GM21390 (cell line): Measurements from ENCODE around the gene ECPAS.
A peak's percentile ranks its signal among the peaks of the same experiment; 100 is the strongest.
"Not testable (repeated sequence)": the region's sequence is repeated elsewhere in the genome, so short reads cannot be mapped to it uniquely, and the experiment has no call there.

Experiments used
- ATAC-seq: cut with Tn5 transposase; IDR thresholded peaks from one replicate; pipeline ENCODE4 v1.9.1; 2021; ENCODE audit not compliant: unreplicated experiment

The ECPAS gene, protein sequence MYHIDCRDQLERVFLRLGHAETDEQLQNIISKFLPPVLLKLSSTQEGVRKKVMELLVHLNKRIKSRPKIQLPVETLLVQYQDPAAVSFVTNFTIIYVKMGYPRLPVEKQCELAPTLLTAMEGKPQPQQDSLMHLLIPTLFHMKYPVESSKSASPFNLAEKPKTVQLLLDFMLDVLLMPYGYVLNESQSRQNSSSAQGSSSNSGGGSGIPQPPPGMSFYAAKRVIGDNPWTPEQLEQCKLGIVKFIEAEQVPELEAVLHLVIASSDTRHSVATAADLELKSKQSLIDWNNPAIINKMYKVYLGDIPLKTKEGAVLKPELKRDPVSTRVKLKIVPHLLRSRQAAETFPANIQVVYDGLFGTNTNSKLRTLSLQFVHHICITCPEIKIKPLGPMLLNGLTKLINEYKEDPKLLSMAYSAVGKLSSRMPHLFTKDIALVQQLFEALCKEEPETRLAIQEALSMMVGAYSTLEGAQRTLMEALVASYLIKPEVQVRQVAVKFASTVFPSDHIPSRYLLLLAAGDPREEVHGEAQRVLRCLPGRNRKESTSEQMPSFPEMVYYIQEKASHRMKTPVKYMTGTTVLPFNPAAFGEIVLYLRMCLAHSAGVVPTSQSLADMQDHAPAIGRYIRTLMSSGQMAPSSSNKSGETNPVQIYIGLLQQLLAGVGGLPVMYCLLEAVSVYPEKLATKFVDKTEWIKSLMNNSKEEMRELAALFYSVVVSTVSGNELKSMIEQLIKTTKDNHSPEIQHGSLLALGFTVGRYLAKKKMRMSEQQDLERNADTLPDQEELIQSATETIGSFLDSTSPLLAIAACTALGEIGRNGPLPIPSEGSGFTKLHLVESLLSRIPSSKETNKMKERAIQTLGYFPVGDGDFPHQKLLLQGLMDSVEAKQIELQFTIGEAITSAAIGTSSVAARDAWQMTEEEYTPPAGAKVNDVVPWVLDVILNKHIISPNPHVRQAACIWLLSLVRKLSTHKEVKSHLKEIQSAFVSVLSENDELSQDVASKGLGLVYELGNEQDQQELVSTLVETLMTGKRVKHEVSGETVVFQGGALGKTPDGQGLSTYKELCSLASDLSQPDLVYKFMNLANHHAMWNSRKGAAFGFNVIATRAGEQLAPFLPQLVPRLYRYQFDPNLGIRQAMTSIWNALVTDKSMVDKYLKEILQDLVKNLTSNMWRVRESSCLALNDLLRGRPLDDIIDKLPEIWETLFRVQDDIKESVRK (N-terminal part only)

DNA sequence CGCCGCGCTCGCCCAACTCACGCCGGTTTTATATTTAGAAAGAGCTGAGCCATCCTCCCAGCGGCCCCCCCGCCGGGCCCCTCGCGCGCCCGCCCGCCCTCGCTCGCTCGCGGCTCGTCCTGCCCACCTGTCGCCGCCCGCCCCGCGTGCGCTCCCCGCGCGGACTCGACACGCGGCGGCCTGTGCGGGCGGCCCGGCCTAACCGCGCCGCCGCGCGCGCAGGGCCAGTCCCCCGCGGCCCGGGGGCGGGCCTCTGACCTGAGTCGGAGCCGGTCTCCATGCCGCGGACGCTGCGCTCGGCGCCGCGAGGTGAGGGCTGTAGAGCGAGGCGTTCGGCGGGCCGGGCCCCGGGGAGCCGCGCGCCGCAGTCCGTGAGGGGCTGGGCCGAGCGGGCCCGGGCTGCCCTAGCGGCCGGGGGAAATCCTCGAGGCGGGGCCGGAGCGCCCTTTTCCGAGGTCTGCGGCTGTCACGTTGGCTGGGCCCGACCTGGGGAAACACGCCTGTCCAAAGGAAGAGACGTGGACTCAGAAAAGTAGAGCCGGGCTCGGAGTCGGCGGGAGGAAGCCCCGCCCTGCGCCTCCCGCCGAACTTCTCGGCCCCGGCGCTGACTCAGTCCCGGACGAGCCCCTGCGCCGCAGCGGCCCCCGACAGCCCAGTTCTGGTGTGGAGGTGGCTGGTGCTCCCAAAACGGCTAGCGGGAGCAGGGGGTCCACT, at the start of gene ECPAS:
ECPAS (minus strand) TSS at position 526 of the 714 bp plus-strand sequence. CDS start 11,465 bp downstream, outside the sequence.
- peak; percentile 58 for ATAC-seq

DNA sequence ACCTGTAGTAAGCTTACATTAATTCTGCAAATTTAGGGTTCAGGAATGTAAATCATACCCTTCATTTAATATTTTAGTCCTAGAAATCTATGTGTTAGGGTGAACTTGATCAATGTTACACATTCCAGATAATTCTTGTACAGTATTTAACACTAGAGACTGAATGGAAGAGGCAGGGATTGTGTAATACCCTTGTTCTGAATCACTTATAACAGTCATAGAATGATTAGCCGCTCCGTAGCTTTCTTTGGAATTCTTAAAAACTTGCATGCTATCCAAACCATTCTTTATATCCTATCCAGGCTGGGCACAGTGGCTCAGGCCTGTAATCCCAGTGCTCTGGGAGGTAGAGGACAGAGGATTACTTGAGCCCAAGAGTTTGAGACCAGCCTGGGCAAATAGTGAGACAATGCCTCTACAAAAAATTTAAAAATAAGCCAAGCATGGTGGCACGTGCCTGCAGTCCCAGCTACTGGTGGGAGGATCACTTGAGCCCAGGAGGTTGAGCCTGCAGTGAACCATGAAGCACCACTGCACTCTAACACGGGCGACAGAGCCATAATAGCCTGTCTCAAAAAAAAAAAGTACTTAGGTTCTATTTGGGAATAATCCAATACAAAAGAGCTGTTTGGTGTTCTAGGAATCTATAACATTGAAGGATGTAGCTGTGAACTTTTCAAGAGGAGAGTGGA, 49.1 kb upstream of the ECPAS start:
- ATAC-seq, result no peak

- ATAC-seq, result no peak
These were observed 47.5 kb upstream of the ECPAS start for GRCh38 chr9:111531716-111532115.

DNA sequence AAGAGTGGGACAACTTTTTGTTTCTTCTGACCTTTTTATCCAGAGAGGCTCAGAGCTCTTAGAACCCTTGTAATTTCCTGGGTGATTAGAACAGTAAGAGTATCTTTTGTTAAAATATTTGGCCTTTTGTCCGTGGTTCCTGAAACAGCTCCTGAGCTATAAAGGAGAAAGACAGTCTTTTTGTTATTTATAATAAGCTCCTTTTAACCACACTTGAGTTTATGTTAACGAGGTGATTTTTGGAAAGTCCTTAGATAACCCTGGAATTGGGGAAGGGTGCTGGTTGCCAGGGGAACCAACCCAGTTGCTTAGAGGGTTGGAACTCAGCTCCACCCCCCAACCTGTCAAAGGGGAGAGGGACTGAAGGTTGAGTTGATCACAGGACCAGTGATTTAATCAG, 45.6 kb upstream of the ECPAS start:
- no peak for ATAC-seq

- no peak for ATAC-seq
These were observed 43.2 kb upstream of the ECPAS start for GRCh38 chr9:111527347-111527746.

DNA sequence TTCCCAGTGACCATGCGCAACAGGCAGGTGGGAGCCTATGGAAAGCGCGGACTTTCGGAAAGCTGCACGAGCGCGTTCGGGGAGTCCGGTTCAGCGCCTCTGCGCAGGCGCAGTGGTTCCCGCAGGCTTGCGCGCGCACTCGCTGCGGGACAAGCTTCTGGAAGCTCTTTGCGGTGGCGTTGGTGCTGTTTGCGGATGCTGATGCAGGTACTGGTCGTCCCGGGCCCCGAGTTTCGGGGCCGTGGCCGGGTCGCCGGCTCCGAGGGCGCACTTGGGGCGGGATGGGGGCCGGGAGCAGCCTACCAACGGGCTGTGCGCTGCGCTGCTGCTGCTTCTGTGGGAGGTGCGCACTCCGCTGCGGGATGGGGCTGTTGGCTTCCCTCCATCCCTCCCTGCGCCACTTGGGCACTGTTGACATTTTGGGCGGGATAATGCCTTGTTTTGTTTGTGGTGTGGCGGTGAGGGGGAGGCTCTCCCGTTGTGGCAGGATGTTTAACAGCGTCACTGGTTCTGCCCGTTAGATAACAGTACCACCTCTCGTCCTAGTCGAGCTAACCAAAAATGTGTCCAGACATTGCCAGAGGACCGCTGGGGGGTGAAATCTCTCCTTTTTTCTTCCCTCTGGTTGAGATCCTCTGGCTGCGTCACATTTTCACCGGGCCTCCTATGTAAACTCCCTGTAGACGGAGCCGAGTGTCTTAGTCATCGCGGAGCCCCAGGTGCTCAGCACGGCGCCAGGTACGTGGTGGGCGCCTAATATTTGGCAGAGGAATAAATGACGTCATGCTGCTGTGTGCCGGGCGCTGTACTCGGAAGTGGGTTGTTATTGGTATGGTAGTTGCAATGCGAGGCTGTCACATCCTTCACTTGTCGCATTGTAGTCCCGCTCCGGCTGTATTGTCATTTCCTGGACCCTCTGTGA, 41.1 kb upstream of the ECPAS start, which contains the start of gene ZNF483:
ZNF483 (plus strand) TSS at position 124 of the 922 bp plus-strand sequence. CDS start 2,217 bp downstream, outside the sequence.
- ATAC-seq, result peak; percentile 63

GRCh38 chr9:111524731-111525055, 40.5 kb upstream of the ECPAS start:
- ATAC-seq, result no peak

DNA sequence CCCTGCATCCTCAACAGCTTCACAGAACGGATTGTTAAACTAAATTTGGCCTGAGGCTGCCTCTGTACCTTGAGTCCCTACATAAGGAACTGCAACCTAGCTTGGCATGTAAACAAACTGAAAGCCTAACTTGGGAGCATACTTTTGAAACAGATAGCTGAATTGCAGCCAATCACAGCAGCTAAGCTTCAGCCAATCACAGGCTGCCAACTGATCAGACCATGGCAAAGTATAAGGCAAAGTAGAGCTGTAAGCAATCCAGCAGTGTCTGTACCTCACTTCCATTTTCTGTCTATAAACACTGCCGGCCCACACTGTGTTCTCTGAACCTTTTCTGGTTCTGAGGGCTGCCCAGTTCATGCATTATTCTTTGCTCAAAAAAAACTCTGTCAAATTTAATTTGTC, 31.9 kb upstream of the ECPAS start:
- ATAC-seq, result peak; percentile 65

GRCh38 chr9:111514967-111515366, 30.8 kb upstream of the ECPAS start:
- no peak for ATAC-seq

DNA sequence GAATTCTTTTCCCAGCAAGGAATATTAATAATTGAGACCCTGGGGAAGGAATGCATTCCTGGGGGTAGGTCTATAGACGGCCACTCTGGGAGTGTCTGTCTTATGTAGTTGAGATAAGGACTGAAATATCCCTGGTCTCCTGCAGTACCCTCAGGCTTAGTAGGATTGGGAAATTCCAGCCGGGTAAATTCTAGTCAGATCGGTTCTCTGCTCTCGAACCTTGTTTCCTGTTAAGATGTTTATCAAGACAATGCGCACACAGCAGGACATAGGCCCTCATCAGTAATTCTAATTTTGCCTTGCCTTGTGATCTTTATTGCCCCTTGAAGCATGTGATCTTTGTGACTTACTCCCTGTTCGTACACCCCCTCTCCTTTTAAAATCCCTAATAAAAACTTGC, 27.4 kb upstream of the ECPAS start:
- not testable (repeated sequence) for ATAC-seq

DNA sequence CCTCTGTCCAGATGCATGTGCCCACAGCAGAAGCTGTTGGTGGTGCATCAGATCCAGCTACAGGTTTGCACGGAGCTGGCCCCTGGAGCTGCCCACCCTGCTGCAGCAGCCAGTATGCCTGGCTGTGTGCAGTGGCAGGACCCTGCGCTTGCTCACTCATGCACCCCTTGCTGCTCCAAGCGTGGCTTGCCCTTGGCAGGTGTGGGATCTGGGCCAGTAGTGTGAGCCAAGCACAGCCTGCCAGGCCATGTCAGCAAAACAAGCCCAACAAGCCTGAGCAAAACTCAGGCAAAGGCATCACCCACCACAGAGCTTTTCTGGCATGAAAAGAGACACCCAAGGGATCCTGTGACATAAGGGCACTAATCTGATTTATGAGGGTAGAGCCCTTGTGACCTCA, 18.3 kb upstream of the ECPAS start:
- no peak for ATAC-seq

DNA sequence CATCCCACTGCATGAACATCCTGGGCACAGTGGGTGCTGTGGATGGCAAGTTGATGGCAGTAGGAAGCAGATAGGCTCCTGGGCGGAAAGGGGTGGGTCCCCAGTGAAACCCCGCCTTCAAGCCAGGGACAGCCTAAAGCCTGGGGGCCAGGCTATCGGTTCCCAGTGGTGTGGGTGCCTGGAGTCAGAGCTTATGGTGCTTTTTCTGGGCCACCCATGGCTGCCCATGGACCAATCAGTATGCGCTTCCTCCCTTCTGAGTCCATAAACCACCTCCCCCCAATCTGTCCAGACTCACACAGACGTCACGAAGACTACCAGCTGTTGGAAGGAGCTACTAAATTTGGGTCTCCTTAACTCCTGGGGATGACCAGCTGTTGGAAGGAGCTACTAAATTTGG, 17.5 kb upstream of the ECPAS start:
- ATAC-seq, result no peak

DNA sequence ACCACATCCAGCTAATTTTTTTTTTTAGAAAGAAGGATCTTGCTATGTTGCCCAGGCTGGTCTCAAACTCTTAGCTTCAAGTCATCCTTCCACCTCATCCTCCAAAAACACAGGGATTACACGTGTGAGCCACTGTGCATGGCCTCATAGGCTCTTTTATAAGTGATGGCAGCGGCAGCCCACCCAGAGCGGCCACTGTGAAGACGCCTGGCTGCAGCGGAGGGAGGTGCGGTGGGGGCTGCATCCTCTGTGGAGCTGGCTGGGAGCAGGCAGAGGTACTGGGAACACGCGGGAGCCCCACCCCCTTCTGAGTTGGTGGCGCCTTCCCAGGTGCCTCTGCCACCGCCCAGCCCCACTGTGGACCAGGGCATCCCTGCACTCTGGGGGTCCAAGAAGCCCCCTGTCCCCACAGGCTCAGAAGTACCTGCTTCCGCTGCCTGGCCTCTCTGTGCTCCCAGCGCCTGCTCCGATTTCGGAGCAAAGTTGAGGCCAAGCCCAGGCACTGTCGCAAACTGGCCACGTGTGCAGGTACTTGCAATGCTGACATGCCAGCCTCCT, 16.9 kb upstream of the ECPAS start:
- ATAC-seq, result no peak

DNA sequence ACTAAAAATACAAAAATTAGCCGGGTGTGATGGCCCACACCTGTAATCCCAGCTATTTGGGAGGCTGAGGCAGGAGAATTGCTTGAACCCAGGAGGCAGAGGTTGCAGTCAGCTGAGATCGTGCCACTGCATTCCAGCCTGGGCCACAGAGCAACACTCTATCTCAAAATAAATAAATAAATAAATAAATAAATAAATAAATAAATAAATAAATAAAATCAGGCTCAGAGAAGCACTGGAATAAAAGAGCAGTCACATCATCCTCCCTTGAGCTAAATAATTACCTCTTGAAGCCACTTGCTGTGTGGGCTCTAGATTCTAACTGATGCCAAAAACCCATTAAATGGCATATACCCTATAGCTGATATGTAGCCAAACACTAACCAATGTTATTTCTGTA, 13.0 kb upstream of the ECPAS start:
- ATAC-seq, result not testable (repeated sequence)

- peak; percentile 0 for ATAC-seq
These were observed 350 bp upstream of the ECPAS start for GRCh38 chr9:111484572-111484894.

DNA sequence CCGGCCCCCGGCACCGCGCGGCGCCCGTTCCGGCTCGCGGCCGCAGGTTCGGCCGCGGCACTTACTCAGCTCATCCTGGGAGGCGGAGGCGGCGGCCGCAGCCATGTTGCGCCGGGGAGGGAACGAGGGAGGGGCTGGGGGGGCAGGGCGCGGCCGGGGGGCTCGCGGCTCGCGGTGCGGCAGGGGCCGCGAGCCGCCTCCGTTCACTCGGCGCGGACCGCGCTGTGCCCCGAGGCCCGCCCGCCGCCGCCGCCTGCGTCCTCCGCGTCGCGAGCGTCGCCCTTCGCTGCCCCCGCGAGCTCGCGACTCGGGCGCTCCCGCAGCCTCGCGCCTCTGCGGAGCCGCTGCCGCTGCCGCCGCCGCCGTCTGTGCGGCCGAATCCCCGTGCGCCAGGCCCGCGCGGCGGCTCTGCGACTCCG, 735 bp downstream of the ECPAS start:
- ATAC-seq, result peak; percentile 36

DNA sequence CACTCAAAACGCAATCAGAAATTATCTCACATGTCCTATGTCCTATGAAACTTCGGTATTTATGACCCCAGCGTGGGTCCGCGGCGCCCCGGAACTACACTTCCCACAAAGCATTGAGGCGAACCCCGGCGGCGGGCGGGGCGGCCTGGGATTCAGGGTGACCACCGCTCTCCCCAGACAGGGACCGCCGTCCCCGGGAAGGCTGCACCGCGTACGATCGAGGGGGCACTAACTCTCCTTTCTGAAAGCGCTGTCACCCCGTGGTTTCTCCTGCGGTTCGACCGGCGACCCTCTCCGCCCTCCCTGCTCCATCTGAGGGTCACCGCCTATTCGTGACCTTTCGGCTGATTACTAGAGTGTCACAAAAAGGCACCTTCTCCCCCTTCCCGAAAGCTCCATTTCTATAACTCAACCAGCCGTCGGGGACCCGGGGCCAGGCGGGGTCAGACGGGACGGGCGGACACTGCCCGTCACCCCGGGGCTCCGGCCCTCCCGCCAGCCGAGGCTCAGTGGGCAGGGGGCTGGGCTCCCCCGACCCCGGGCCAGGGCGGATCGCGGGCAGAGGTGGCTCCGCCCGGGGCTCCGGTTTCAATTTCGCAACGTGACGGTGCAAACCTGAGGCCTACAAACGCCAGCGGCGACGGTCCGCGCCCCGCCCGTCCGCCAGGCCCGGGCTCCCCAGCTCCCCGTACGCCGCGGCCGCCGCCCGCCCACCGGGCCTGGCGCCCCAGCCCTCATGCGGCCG, 1.3 kb downstream of the ECPAS start:
- ATAC-seq, result peak; percentile 54
